HepG2 (cell line): ENCODE measurements around the gene RPLP2. TPM values are rescaled to one million over a fixed set of nuclear protein-coding genes. Genes with fewer than 3 reads are reported as not detected.

Source experiments
- ATRX ChIP-seq: sonication (generic); formaldehyde crosslinking; IDR thresholded peaks from 2 replicates; pipeline ENCODE4 v1.4.0; 2020; ENCODE audit warnings: missing genetic modification reagents, borderline replicate concordance
- BCL6 ChIP-seq: IDR thresholded peaks from 2 replicates; pipeline ENCODE4 v1.6.1; 2016; ENCODE audit warnings: missing genetic modification reagents, missing compliant biosample characterization
- ERF ChIP-seq: IDR thresholded peaks from 2 replicates; pipeline ENCODE4 v1.6.1; 2018; ENCODE audit warnings: missing biosample characterization, missing genetic modification reagents
- ESRRA ChIP-seq: sonication (generic); formaldehyde crosslinking; IDR thresholded peaks from 2 replicates; pipeline ENCODE4 v1.5.1; 2020; ENCODE audit warnings: mild to moderate bottlenecking, low read depth, missing genetic modification reagents
- GLI4 ChIP-seq: sonication (generic); formaldehyde crosslinking; IDR thresholded peaks from 2 replicates; pipeline ENCODE4 v1.5.1; 2020; ENCODE audit warnings: missing genetic modification reagents, mild to moderate bottlenecking, moderate library complexity, borderline replicate concordance
- GZF1 ChIP-seq: sonication (generic); formaldehyde crosslinking; IDR thresholded peaks from 2 replicates; pipeline ENCODE4 v1.5.1; 2020; ENCODE audit warnings: mild to moderate bottlenecking, missing genetic modification reagents
- HNRNPUL1 ChIP-seq: fragments of 200-400 bp; formaldehyde crosslinking; IDR thresholded peaks from 2 replicates; pipeline ENCODE4 v1.6.1; 2017; ENCODE audit warnings: low read depth, mild to moderate bottlenecking, low read length, moderate library complexity
- ISL2 ChIP-seq: sonication (generic); formaldehyde crosslinking; IDR thresholded peaks from 2 replicates; pipeline ENCODE4 v1.5.0; 2020; ENCODE audit warnings: missing genetic modification reagents
- KLF13 ChIP-seq: sonication (generic); formaldehyde crosslinking; IDR thresholded peaks from 2 replicates; pipeline ENCODE4 v1.4.0; 2020; ENCODE audit warnings: mild to moderate bottlenecking, missing genetic modification reagents
- MAFF ChIP-seq: IDR thresholded peaks from 2 replicates; pipeline ENCODE4 v1.6.1; 2011; ENCODE audit warnings: low read depth, low read length, improper control_type of control experiment
- MED1 ChIP-seq: sonication (generic); formaldehyde crosslinking; IDR thresholded peaks from 2 replicates; pipeline ENCODE4 v1.4.0; 2020; ENCODE audit warnings: missing genetic modification reagents
- MIER3 ChIP-seq: IDR thresholded peaks from 2 replicates; pipeline ENCODE4 v1.6.1; 2016; ENCODE audit warnings: missing compliant biosample characterization, borderline replicate concordance
- RBM22 ChIP-seq: fragments of 200-400 bp; formaldehyde crosslinking; optimal IDR thresholded peaks from 2 replicates; pipeline ENCODE3; 2017; ENCODE audit warnings: mild to moderate bottlenecking, low read length, moderate library complexity
- REXO4 ChIP-seq: sonication (generic); formaldehyde crosslinking; IDR thresholded peaks from 2 replicates; pipeline ENCODE4 v1.8.0; 2022; ENCODE audit warnings: missing genetic modification reagents, mild to moderate bottlenecking, borderline replicate concordance
- SATB2 ChIP-seq: sonication (generic); formaldehyde crosslinking; IDR thresholded peaks from 2 replicates; pipeline ENCODE4 v1.5.0; 2020; ENCODE audit warnings: missing genetic modification reagents
- SMARCC2 ChIP-seq: fragments of 450-650 bp; IDR thresholded peaks from 2 replicates; pipeline ENCODE4 v1.6.1; 2017; ENCODE audit warnings: antibody characterized with exemption, mild to moderate bottlenecking
- SNAPC4 ChIP-seq: sonication (generic); formaldehyde crosslinking; IDR thresholded peaks from 2 replicates; pipeline ENCODE4 v1.4.0; 2020; ENCODE audit warnings: mild to moderate bottlenecking, missing genetic modification reagents
- THAP11 ChIP-seq: IDR thresholded peaks from 2 replicates; pipeline ENCODE4 v1.6.1; 2016; ENCODE audit warnings: missing biosample characterization, missing genetic modification reagents
- UBTF ChIP-seq: sonication (generic); formaldehyde crosslinking; IDR thresholded peaks from 2 replicates; pipeline ENCODE4 v1.4.0; 2020; ENCODE audit warnings: mild to moderate bottlenecking, missing genetic modification reagents
- ZNF101 ChIP-seq: sonication (generic); formaldehyde crosslinking; IDR thresholded peaks from 2 replicates; pipeline ENCODE4 v1.4.0; 2020; ENCODE audit warnings: mild to moderate bottlenecking, low read depth, missing genetic modification reagents, borderline replicate concordance
- ZNF138 ChIP-seq: sonication (generic); formaldehyde crosslinking; IDR thresholded peaks from 2 replicates; pipeline ENCODE4 v1.5.0; 2020; ENCODE audit warnings: mild to moderate bottlenecking, low read depth, missing genetic modification reagents
- ZNF33A ChIP-seq: sonication (generic); formaldehyde crosslinking; IDR thresholded peaks from 2 replicates; pipeline ENCODE4 v1.5.1; 2020; ENCODE audit warnings: missing genetic modification reagents, mild to moderate bottlenecking, moderate library complexity, borderline replicate concordance
- ZNF441 ChIP-seq: sonication (generic); formaldehyde crosslinking; IDR thresholded peaks from 2 replicates; pipeline ENCODE4 v1.7.0; 2021; ENCODE audit warnings: missing genetic modification reagents, borderline replicate concordance
- ZNF773 ChIP-seq: sonication (generic); formaldehyde crosslinking; IDR thresholded peaks from 2 replicates; pipeline ENCODE4 v1.4.0; 2020; ENCODE audit warnings: missing genetic modification reagents, borderline replicate concordance
- polyA plus RNA-seq, 8 experiments: library from polyadenylated mRNA; depleted of rRNA in 3 of 8; stranded (reverse) in 7 of 8; unstranded in 1 of 8; fragments of >200 nt; fragmentation: Illumina TruSeq in 4 of 8; extraction: Trizol in 4 of 8; gene quantifications; 2 replicates each; pipeline versions ENCODE4 v1.2.1 to v1.2.3, GENCODE V29; 2011 to 2016; ENCODE audit warnings: low read depth in 4 of 8, missing spikeins in 1 of 8, mixed read lengths in 1 of 8; ENCODE audit not compliant: insufficient read depth in 1 of 8
- total RNA-seq, 5 experiments: library from RNA; depleted of rRNA; stranded (reverse); fragments of >200 nt; fragmentation: Illumina TruSeq; extraction: Trizol; gene quantifications; 2 replicates each; pipeline ENCODE4 v1.2.3, GENCODE V29; 2016; ENCODE audit warnings: low read depth in 1 of 5

The RPLP2 gene
- total and polyA plus RNA-seq, 2 of the 13 experiments (the other 11 are each of a cell fraction or from before 2014, with no cell fraction given) = 978 to 2,106 TPM

GRCh38 chr11:843818-844692, 34.3 kb downstream of the RPLP2 start (continued):
- peak; percentile 67 for TF ChIP-seq UBTF
- TF ChIP-seq REXO4 (CRISPR knock-in tag) = no peak
- TF ChIP-seq GZF1 (CRISPR knock-in tag) = no peak
- no peak for TF ChIP-seq ESRRA
- TF ChIP-seq HNRNPUL1 = no peak
- TF ChIP-seq RBM22 = no peak
- peak; percentile 74 for TF ChIP-seq MED1
- no peak for TF ChIP-seq ZNF138 (CRISPR knock-in tag)
- TF ChIP-seq ERF = no peak
- TF ChIP-seq MIER3 = peak; percentile 54; the same call in 1 of the 2 replicates
- no peak for TF ChIP-seq ZNF33A (CRISPR knock-in tag)
- peak; percentile 32; the same call in 1 of the 2 replicates for TF ChIP-seq BCL6 (CRISPR knock-in tag)
- no peak for TF ChIP-seq ZNF773 (CRISPR knock-in tag)
- peak; percentile 41; the same call in 1 of the 2 replicates for TF ChIP-seq THAP11 (CRISPR knock-in tag)
- TF ChIP-seq ZNF441 (CRISPR knock-in tag) = no peak; the same call in 1 of the 2 replicates
- no peak for TF ChIP-seq SMARCC2
- no peak for TF ChIP-seq ISL2 (CRISPR knock-in tag)
- no peak for TF ChIP-seq GLI4 (CRISPR knock-in tag)
- TF ChIP-seq MAFF = no peak
- no peak for TF ChIP-seq KLF13 (CRISPR knock-in tag)
- no peak for TF ChIP-seq ATRX (CRISPR knock-in tag)
- no peak for TF ChIP-seq SATB2 (CRISPR knock-in tag)
- TF ChIP-seq ZNF101 (CRISPR knock-in tag) = no peak
- TF ChIP-seq SNAPC4 (CRISPR knock-in tag) = no peak
